Measurements from ENCODE around the gene BTG4. TPM values are rescaled to one million over a fixed set of nuclear protein-coding genes. Genes with fewer than 3 reads are reported as not detected.

BTG4 gene
- total and polyA plus RNA-seq, 2 donors (not counting 1 experiment from before 2014, with no cell fraction given), result not detected

DNA sequence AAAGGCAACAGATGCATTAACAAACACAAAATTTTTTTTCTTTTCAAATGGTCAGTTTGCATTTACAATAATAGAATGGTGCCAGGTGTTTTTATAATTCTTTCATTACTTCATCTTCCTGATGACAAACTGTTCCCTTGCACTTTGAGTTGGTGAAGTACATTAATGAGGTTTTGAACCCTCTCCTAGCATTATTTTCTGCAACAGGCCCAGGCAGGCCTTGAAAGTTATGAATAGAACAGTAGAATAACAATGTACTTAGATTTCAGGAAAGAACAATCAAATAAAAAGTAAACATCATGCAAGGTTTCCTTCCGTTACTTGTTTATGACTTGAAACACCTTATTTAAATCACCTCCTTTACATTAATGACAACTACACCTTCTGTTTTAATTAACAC, 9.6 kb downstream of the BTG4 start:
- no peak for DNase-seq
- Histone ChIP-seq H3K9me3 (ENCODE audit: control extremely low read depth in 1 of 3, control insufficient read depth in 2 of 3, insufficient read depth in 1 of 3, low read length in 2 of 3) (no peaks in the 10 kb centered on the region), H3K27ac (ENCODE audit: low read length in 2 of 2) (no peak overlapping the region), H4K20me1 (ENCODE audit: control insufficient read depth, insufficient read depth, low read length, poor library complexity, severe bottlenecking) (no peaks in the 10 kb centered on the region), H2AFZ (ENCODE audit: insufficient read depth, low read depth, low read length, poor library complexity, severe bottlenecking) (no peak overlapping the region), H3K9ac (ENCODE audit: low read length) (no peak overlapping the region), H3K4me3 (ENCODE audit: control extremely low read depth in 1 of 5, extremely low read depth in 1 of 5, insufficient read depth in 1 of 5, low read depth in 2 of 5, low read length in 4 of 5) (no peak overlapping the region), H3K4me1 (ENCODE audit: control insufficient read depth in 2 of 2, insufficient read depth in 2 of 2, low read length in 2 of 2) (no peaks in the 10 kb centered on the region), H3K27me3 (replicated peaks in 1 of 4; ENCODE audit: control extremely low read depth in 1 of 4, control insufficient read depth in 3 of 4, insufficient read depth in 4 of 4, low read length in 3 of 4) (peaks cover 0 to 9% (median 8%) of the 10 kb centered on the region in 4 experiments), H3K4me2 (replicated peaks; ENCODE audit: low read depth, low read length, poor library complexity, severe bottlenecking) (no peak overlapping the region), H3K79me2 (ENCODE audit: control insufficient read depth, insufficient read depth, low read length) (no peaks in the 10 kb centered on the region), H3K36me3 (replicated peaks in 1 of 2; ENCODE audit: control extremely low read depth in 1 of 2, control insufficient read depth in 1 of 2, extremely low read depth in 1 of 2, insufficient read depth in 2 of 2, low read length in 1 of 2) (no peaks in the 10 kb centered on the region)
- no peak for ATAC-seq (ENCODE audit: low read depth)
- no peak overlapping the region for H3K4me3 Mint-ChIP-seq
- H3K27ac Mint-ChIP-seq, result no peak overlapping the region
- no peaks in the 10 kb centered on the region for H3K4me1 Mint-ChIP-seq
- intact Hi-C loops (cut with micrococcal nuclease), result no loop called here
- H3K9me3 Mint-ChIP-seq (ENCODE audit: insufficient read depth), result no peaks in the 10 kb centered on the region
- peaks cover 44% of the 10 kb centered on the region for H3K27me3 Mint-ChIP-seq
- TF ChIP-seq EZH2 (IDR thresholded peaks at IDR 0.05; ENCODE audit: borderline replicate concordance, insufficient read depth, low read depth, low read length, poor library complexity, severe bottlenecking), result no peak
- TF ChIP-seq, protein P1, sequence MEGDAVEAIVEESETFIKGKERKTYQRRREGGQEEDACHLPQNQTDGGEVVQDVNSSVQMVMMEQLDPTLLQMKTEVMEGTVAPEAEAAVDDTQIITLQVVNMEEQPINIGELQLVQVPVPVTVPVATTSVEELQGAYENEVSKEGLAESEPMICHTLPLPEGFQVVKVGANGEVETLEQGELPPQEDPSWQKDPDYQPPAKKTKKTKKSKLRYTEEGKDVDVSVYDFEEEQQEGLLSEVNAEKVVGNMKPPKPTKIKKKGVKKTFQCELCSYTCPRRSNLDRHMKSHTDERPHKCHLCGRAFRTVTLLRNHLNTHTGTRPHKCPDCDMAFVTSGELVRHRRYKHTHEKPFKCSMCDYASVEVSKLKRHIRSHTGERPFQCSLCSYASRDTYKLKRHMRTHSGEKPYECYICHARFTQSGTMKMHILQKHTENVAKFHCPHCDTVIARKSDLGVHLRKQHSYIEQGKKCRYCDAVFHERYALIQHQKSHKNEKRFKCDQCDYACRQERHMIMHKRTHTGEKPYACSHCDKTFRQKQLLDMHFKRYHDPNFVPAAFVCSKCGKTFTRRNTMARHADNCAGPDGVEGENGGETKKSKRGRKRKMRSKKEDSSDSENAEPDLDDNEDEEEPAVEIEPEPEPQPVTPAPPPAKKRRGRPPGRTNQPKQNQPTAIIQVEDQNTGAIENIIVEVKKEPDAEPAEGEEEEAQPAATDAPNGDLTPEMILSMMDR (IDR thresholded peaks at IDR 0.05), result no peak
- ChIA-PET POLR2A (no interaction called here), CTCF (no interaction called here)
- WGBS (ENCODE audit: insufficient coverage), result no CpG with 5 or more reads among the region's 1 CpG

DNA sequence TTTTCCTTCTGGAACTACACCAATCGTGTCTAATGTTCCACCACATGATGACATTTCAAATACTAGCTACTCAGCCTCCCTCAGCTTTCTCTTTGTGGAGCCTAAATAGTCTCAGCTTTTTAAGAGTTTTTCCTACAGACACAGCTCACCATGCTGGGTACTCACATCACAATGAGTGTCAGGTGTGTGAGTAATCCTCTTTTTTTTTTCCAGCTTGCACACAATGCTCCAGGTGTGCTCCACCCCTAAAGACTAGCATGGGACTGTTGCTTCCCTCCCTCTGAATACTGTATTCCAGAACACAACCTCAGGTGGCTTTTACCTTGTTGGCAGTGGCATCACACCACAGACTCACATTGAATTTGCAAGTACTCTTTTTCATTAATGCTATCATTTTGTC, 11.7 kb downstream of the BTG4 start:
- Histone ChIP-seq H3K79me2 (ENCODE audit: control insufficient read depth, insufficient read depth, low read length) (no peaks in the 10 kb centered on the region), H3K9ac (ENCODE audit: low read length) (no peak overlapping the region), H3K9me3 (ENCODE audit: control extremely low read depth in 1 of 3, control insufficient read depth in 2 of 3, insufficient read depth in 1 of 3, low read length in 2 of 3) (no peaks in the 10 kb centered on the region), H3K27me3 (replicated peaks in 1 of 4; ENCODE audit: control extremely low read depth in 1 of 4, control insufficient read depth in 3 of 4, insufficient read depth in 4 of 4, low read length in 3 of 4) (peaks cover 0 to 9% (median 8%) of the 10 kb centered on the region in 4 experiments), H3K4me3 (ENCODE audit: control extremely low read depth in 1 of 5, extremely low read depth in 1 of 5, insufficient read depth in 1 of 5, low read depth in 2 of 5, low read length in 4 of 5) (no peak overlapping the region), H2AFZ (ENCODE audit: insufficient read depth, low read depth, low read length, poor library complexity, severe bottlenecking) (no peak overlapping the region), H4K20me1 (ENCODE audit: control insufficient read depth, insufficient read depth, low read length, poor library complexity, severe bottlenecking) (no peaks in the 10 kb centered on the region), H3K36me3 (replicated peaks in 1 of 2; ENCODE audit: control extremely low read depth in 1 of 2, control insufficient read depth in 1 of 2, extremely low read depth in 1 of 2, insufficient read depth in 2 of 2, low read length in 1 of 2) (no peaks in the 10 kb centered on the region), H3K4me2 (replicated peaks; ENCODE audit: low read depth, low read length, poor library complexity, severe bottlenecking) (no peak overlapping the region), H3K4me1 (ENCODE audit: control insufficient read depth in 2 of 2, insufficient read depth in 2 of 2, low read length in 2 of 2) (no peaks in the 10 kb centered on the region), H3K27ac (ENCODE audit: low read length in 2 of 2) (no peak overlapping the region)
- 71% methylated on average over 1 of the region's 1 CpG for WGBS (ENCODE audit: insufficient coverage)
- ChIA-PET CTCF (no interaction called here), POLR2A (no interaction called here)
- no peak overlapping the region for H3K4me3 Mint-ChIP-seq
- TF ChIP-seq, protein P1 (IDR thresholded peaks at IDR 0.05), result no peak
- no peak for TF ChIP-seq EZH2 (IDR thresholded peaks at IDR 0.05; ENCODE audit: borderline replicate concordance, insufficient read depth, low read depth, low read length, poor library complexity, severe bottlenecking)
- no peaks in the 10 kb centered on the region for H3K9me3 Mint-ChIP-seq (ENCODE audit: insufficient read depth)
- H3K27ac Mint-ChIP-seq, result no peak overlapping the region
- H3K4me1 Mint-ChIP-seq, result no peaks in the 10 kb centered on the region
- intact Hi-C loops (cut with micrococcal nuclease), result no loop called here
- DNase-seq, result no peak
- peaks cover 40% of the 10 kb centered on the region for H3K27me3 Mint-ChIP-seq
- ATAC-seq (ENCODE audit: low read depth), result no peak

Data from B cell (primary cell).